KMS-11 (cell line): Measurements from ENCODE around the gene LAMTOR1.
"Not testable (repeated sequence)": the region's sequence is repeated elsewhere in the genome, so short reads cannot be mapped to it uniquely, and the experiment has no call there.

Experiments
- H2AFZ ChIP-seq: fragments of 200-600 bp; sonication (generic); 2 replicates; pipeline ENCODE4 v1.6.1; 2016; ENCODE audit warnings: antibody characterized with exemption, mixed run types, low read depth
- H3K27ac ChIP-seq: fragments of 200-600 bp; sonication (generic); 2 replicates; pipeline ENCODE4 v1.6.1; 2016; ENCODE audit warnings: mild to moderate bottlenecking, mixed run types
- H3K27me3 ChIP-seq: fragments of 200-600 bp; sonication (generic); 2 replicates; pipeline ENCODE4 v1.6.1; 2017; ENCODE audit warnings: mild to moderate bottlenecking, low read depth, mixed run types, moderate library complexity; ENCODE audit not compliant: insufficient read depth
- H3K36me3 ChIP-seq: fragments of 200-600 bp; sonication (generic); 2 replicates; pipeline ENCODE4 v1.6.1; 2017; ENCODE audit warnings: mild to moderate bottlenecking, mixed run types; ENCODE audit not compliant: insufficient read depth
- H3K4me1 ChIP-seq: fragments of 200-600 bp; sonication (generic); 2 replicates; pipeline ENCODE4 v1.6.1; 2016; ENCODE audit warnings: mild to moderate bottlenecking, low read depth, mixed run types; ENCODE audit not compliant: poor library complexity, severe bottlenecking
- H3K4me2 ChIP-seq: fragments of 200-600 bp; sonication (generic); 2 replicates; pipeline ENCODE4 v1.7.0; 2016; ENCODE audit warnings: mild to moderate bottlenecking, mixed run types
- H3K4me3 ChIP-seq: fragments of 200-600 bp; sonication (generic); IDR thresholded peaks from 2 replicates; pipeline ENCODE4 v1.6.1; 2017; ENCODE audit warnings: low read depth, low read length, mixed read lengths; ENCODE audit not compliant: insufficient read depth
- H3K79me2 ChIP-seq: fragments of 200-600 bp; sonication (generic); 2 replicates; pipeline ENCODE4 v1.6.1; 2016; ENCODE audit warnings: low read depth, mixed run types; ENCODE audit not compliant: insufficient read depth
- H3K9ac ChIP-seq: fragments of 200-600 bp; sonication (generic); 2 replicates; pipeline ENCODE4 v1.6.1; 2016; ENCODE audit warnings: mild to moderate bottlenecking, mixed run types
- H4K20me1 ChIP-seq: fragments of 200-600 bp; sonication (generic); 2 replicates; pipeline ENCODE4 v1.6.1; 2016; ENCODE audit warnings: mild to moderate bottlenecking, mixed run types; ENCODE audit not compliant: insufficient read depth
- CTCF ChIP-seq: fragments of 200-600 bp; sonication (generic); conservative IDR thresholded peaks from 2 replicates; pipeline ENCODE4 v1.6.1; 2017; ENCODE audit warnings: low read depth, mild to moderate bottlenecking, antibody characterized with exemption, low read length, moderate library complexity, mixed read lengths

Gene LAMTOR1

GRCh38 chr11:72136684-72137262, 33.7 kb upstream of the LAMTOR1 start:
- H3K27ac ChIP-seq, result no peak overlapping the region
- H3K79me2 ChIP-seq, result no peaks in the 10 kb centered on the region
- no peak overlapping the region for H3K4me3 ChIP-seq
- no peaks in the 10 kb centered on the region for H3K4me1 ChIP-seq
- no peaks in the 10 kb centered on the region for H4K20me1 ChIP-seq
- H3K9ac ChIP-seq, result no peak overlapping the region
- TF ChIP-seq CTCF, result no peak
- no peaks in the 10 kb centered on the region for H3K36me3 ChIP-seq
- no peaks in the 10 kb centered on the region for H3K27me3 ChIP-seq
- H2AFZ ChIP-seq, result no peak overlapping the region
- no peak overlapping the region for H3K4me2 ChIP-seq

- Histone ChIP-seq H2AFZ (no peak overlapping the region), H3K27ac (no peak overlapping the region)
Measured at GRCh38 chr11:72135891-72136683, 33.0 kb upstream of the LAMTOR1 start.

GRCh38 chr11:72135473-72135872, 32.4 kb upstream of the LAMTOR1 start, which contains the start of gene FOLR3:
Gene FOLR3 (plus strand): TSS chr11:72135725. CDS start chr11:72135953, 228 bp downstream.
- not testable (repeated sequence) for H3K9ac ChIP-seq, H3K4me2 ChIP-seq, H3K36me3 ChIP-seq, H4K20me1 ChIP-seq, H3K27ac ChIP-seq, H2AFZ ChIP-seq, H3K4me1 ChIP-seq, H3K4me3 ChIP-seq, H3K27me3 ChIP-seq, H3K79me2 ChIP-seq

More at GRCh38 chr11:72135891-72136683, 33.0 kb upstream of the LAMTOR1 start:
- TF ChIP-seq CTCF, result no peak
- Histone ChIP-seq H3K4me1 (no peaks in the 10 kb centered on the region), H3K27me3 (no peaks in the 10 kb centered on the region), H3K9ac (no peak overlapping the region), H3K4me2 (no peak overlapping the region), H3K79me2 (no peaks in the 10 kb centered on the region), H4K20me1 (no peaks in the 10 kb centered on the region), H3K4me3 (no peak overlapping the region), H3K36me3 (no peaks in the 10 kb centered on the region)

GRCh38 chr11:72132646-72133045, 29.5 kb upstream of the LAMTOR1 start:
- Histone ChIP-seq H4K20me1 (no peaks in the 10 kb centered on the region), H3K4me1 (no peaks in the 10 kb centered on the region), H2AFZ (no peak overlapping the region), H3K4me2 (no peak overlapping the region), H3K4me3 (no peak overlapping the region), H3K9ac (no peak overlapping the region), H3K27ac (no peak overlapping the region), H3K36me3 (no peaks in the 10 kb centered on the region), H3K27me3 (no peaks in the 10 kb centered on the region), H3K79me2 (no peaks in the 10 kb centered on the region)
- TF ChIP-seq CTCF, result no peak

- no peak overlapping the region for H2AFZ ChIP-seq
- no peaks in the 10 kb centered on the region for H3K36me3 ChIP-seq
- H3K4me3 ChIP-seq, result no peak overlapping the region
- TF ChIP-seq CTCF, result no peak
- H3K79me2 ChIP-seq, result no peaks in the 10 kb centered on the region
- no peaks in the 10 kb centered on the region for H4K20me1 ChIP-seq
- H3K4me2 ChIP-seq, result no peak overlapping the region
- H3K4me1 ChIP-seq, result no peaks in the 10 kb centered on the region
- H3K27ac ChIP-seq, result no peak overlapping the region
- no peak overlapping the region for H3K9ac ChIP-seq
- H3K27me3 ChIP-seq, result no peaks in the 10 kb centered on the region
Measured at GRCh38 chr11:72129381-72129780, 26.3 kb upstream of the LAMTOR1 start.
